IPS-18a (cell line): ENCODE measurements around the gene EFEMP1.

ENCODE experiments used
- H3K27ac ChIP-seq: one replicate; pipeline ENCODE4 v1.5.1; 2013; ENCODE audit warnings: low read length
- H3K27me3 ChIP-seq: one replicate; pipeline ENCODE4 v1.6.1; 2013; ENCODE audit warnings: mild to moderate bottlenecking, low read length; ENCODE audit not compliant: control insufficient read depth, insufficient read depth
- H3K36me3 ChIP-seq: one replicate; pipeline ENCODE4 v1.6.1; 2013; ENCODE audit warnings: low read depth, low read length; ENCODE audit not compliant: control insufficient read depth
- H3K4me1 ChIP-seq: one replicate; pipeline ENCODE4 v1.6.1; 2013; ENCODE audit warnings: low read depth, low read length; ENCODE audit not compliant: control insufficient read depth
- H3K4me3 ChIP-seq: one replicate; pipeline ENCODE4 v1.5.1; 2013; ENCODE audit warnings: low read length
- H3K9ac ChIP-seq: one replicate; pipeline ENCODE4 v1.6.1; 2013; ENCODE audit warnings: mild to moderate bottlenecking, low read length, moderate library complexity
- H3K9me3 ChIP-seq: one replicate; pipeline ENCODE4 v1.6.1; 2013; ENCODE audit warnings: low read depth, low read length; ENCODE audit not compliant: control insufficient read depth

The EFEMP1 gene

DNA sequence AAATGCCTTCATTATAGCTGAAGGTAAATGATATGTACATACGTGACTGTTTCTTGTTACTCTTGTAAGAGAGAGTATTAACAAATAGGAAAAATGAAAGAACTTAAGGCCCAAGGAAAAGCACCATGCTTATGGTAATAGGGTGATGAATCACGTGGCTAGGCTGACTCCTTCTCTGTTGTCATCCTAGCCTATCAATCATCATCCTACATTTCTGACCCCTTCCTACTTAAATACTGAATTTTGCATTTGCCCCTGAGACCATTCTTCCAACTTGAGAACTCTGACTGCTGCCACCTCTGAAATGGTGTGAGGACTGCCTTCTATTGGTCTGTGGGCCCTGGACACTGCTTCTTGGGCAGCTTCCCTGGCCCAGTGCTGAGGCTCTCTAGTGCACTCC, 28.9 kb downstream of the EFEMP1 start:
- no peaks in the 10 kb centered on the region for H3K4me1 ChIP-seq
- H3K9me3 ChIP-seq = no peaks in the 10 kb centered on the region
- H3K27me3 ChIP-seq = no peaks in the 10 kb centered on the region
- no peak overlapping the region for H3K27ac ChIP-seq
- H3K36me3 ChIP-seq = no peaks in the 10 kb centered on the region
- H3K4me3 ChIP-seq = no peak overlapping the region
- H3K9ac ChIP-seq = no peak overlapping the region

DNA sequence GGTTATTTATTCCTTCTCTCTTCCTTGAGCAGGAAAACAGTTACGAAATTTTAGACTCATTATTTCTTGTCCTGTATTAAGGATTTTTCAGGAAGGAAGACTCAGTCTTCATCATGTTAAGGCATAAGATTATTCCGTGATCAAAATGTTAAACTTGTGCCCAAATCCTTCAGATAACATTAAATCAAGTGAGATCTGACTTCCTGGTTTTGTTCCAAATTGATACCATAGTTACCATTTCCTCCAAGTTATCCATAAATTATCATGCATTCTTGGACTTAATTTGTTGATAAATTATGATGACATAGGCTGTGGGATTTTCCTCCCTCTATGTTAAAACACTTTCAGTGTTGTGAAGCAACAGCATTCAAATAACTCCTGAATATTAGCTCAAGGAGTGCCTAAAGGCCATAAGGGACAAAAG, 31.9 kb downstream of the EFEMP1 start:
- no peaks in the 10 kb centered on the region for H3K27me3 ChIP-seq
- no peak overlapping the region for H3K27ac ChIP-seq
- no peak overlapping the region for H3K9ac ChIP-seq
- no peak overlapping the region for H3K4me3 ChIP-seq
- H3K4me1 ChIP-seq = no peaks in the 10 kb centered on the region
- no peaks in the 10 kb centered on the region for H3K9me3 ChIP-seq
- H3K36me3 ChIP-seq = no peaks in the 10 kb centered on the region

DNA sequence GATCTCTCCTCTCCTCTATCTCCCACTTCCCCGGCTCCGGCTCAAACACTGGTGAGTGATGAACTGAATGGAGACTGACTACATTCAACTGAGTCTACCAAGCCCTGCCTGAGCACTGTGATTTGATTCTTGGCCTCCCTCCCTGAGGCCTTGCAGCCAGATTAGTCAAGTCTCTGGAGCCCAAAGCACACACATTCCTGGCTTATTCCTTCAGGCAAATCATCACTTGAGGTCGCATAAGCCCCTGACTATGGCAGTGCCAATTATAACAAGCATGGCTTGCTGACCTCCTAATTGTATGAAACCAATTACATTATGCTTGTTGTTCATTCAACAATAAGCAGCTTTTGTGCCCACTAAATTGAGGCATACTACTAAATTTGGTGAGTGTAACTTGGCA, 34.6 kb downstream of the EFEMP1 start:
- Histone ChIP-seq H3K9ac (no peak overlapping the region), H3K27me3 (no peaks in the 10 kb centered on the region), H3K27ac (no peak overlapping the region), H3K9me3 (no peaks in the 10 kb centered on the region), H3K4me1 (no peaks in the 10 kb centered on the region), H3K4me3 (no peak overlapping the region), H3K36me3 (no peaks in the 10 kb centered on the region)

DNA sequence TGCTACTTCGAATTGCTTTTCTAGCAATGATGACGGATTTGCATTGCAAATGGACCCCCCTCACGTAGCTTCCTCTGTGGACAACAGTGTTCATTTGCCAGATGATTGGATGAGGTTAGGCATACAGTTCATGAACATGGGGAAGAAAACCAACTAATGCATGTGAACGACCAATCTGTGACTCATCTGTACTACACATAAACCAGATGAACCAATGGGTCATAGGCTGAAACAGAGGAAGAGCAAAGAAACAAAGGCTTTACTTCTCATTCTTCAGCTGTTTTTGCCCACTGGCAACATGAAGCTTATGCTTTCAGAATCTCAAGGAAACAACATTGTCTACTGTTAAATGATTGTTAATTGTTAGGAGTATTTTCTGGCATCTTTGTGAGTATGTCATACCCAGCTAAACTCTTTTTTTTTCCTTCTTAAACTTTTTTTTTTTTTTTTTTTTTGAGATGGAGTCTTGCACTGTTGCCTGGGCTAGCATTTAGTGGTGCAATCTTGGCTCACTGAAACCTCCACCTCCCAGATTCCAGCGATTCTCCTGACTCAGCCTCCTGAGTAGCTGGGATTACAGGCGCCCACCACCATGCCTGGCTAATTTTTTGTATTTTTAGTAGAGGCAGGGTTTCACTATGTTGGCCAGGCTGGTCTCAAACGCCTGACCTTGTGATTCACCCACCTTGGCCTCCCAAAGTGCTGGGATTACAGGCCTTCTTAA, 35.5 kb downstream of the EFEMP1 start:
- Histone ChIP-seq H3K36me3 (no peaks in the 10 kb centered on the region), H3K4me3 (no peak overlapping the region), H3K4me1 (no peaks in the 10 kb centered on the region), H3K27ac (no peak overlapping the region), H3K9ac (no peak overlapping the region), H3K9me3 (no peaks in the 10 kb centered on the region), H3K27me3 (no peaks in the 10 kb centered on the region)

DNA sequence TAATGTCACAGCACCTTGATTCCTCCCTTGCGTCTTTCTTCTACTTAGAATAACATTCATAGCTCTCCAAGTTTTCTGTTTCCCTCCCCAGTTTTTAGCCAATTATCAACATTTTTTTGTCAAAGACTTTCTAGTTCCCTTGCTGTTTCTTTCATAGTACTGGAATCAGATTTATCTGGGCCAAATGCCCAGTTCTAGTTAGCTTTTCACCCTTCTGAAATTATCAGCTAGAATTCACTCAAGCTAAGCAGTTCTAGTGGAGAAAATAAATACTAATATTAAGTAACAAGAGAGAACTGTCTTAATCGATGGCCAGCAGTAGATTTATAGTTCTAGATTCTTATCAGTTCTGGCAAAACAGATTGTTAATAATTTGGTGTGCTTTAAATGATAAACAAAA, 36.2 kb downstream of the EFEMP1 start:
- Histone ChIP-seq H3K9ac (no peak overlapping the region), H3K4me1 (no peaks in the 10 kb centered on the region)

DNA sequence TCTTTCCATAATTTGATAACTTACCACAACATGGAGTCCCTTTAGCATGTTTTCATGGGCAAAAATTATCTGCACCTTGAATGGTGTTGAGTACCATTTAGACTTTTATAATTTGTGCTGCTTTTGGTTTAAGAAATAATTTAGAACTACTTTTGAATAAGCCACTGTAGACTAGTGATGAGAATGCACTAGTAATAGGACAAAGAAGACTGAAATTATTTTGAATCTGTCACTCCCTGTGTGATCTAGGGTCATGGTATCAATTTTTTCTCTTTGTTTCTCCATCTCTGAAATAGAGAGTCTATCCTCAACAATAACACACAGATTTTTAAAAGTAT, 37.7 kb downstream of the EFEMP1 start:
- Histone ChIP-seq H3K9me3 (no peaks in the 10 kb centered on the region), H3K4me1 (no peaks in the 10 kb centered on the region), H3K27me3 (no peaks in the 10 kb centered on the region), H3K4me3 (no peak overlapping the region), H3K36me3 (no peaks in the 10 kb centered on the region), H3K9ac (no peak overlapping the region), H3K27ac (no peak overlapping the region)

More for the DNA sequence above, 36.2 kb downstream of the EFEMP1 start:
- no peaks in the 10 kb centered on the region for H3K36me3 ChIP-seq
- no peaks in the 10 kb centered on the region for H3K9me3 ChIP-seq
- no peak overlapping the region for H3K4me3 ChIP-seq
- H3K27ac ChIP-seq = no peak overlapping the region
- no peaks in the 10 kb centered on the region for H3K27me3 ChIP-seq

DNA sequence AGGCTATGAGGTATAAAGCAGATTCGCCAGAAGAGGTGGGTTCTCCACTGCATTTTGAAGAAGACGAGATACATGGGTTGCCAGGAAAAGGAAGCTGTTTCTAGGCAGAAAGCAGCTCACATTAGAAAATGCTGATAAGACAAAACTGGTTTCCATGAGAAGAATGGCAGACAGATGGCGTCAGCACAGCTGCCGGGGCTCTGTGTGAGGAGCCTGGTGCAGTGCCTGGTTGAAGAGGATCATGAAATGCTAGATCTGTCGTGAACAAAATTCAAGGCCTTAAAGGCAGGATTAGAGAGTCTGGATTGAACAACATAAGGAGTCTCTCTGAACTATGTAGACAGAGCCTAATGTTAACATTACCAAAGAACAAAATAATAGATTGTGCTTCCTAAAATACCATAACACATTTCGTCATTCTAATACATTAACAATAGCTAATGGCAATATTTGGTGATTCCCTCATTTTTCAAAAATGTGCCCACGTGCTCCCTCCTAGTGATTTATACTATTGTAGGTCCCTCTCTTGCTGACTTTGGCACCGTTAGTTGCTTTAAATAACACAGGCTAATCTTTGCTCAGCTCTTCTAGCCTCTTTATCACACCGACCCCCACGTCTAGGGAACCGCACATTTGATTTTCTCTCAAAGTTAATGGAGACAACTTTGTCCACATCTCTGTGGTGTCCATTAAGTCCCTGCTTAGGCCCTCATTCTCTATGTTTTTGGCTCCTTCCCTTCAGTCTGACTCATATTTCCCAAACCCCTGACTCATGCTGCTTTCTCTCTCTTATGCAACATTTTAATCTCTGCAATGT, 38.2 kb downstream of the EFEMP1 start:
- H3K27me3 ChIP-seq = no peaks in the 10 kb centered on the region
- H3K4me3 ChIP-seq = no peak overlapping the region
- H3K36me3 ChIP-seq = no peaks in the 10 kb centered on the region
- no peak overlapping the region for H3K9ac ChIP-seq
- H3K4me1 ChIP-seq = no peaks in the 10 kb centered on the region
- no peaks in the 10 kb centered on the region for H3K9me3 ChIP-seq
- no peak overlapping the region for H3K27ac ChIP-seq

DNA sequence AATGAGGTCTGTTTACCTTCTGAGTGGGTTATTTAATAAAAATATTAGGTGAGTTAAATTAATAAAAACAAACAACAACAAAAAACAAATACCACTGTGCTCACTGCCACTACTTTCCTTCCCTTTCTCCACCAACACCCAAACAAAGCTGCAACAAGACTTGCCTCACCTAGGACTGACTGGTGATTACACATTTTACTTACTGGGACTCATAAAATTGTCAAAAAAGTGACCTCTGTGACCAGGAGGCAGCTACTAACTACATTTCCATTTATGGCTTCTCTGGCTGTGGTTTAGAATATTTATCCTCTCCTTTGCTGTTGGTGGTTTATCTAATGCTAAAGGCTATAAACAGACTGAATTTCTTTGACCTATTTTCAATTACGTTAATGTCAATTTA, 39.8 kb downstream of the EFEMP1 start:
- Histone ChIP-seq H3K9ac (no peak overlapping the region), H3K27ac (no peak overlapping the region), H3K4me1 (no peaks in the 10 kb centered on the region), H3K4me3 (no peak overlapping the region), H3K27me3 (no peaks in the 10 kb centered on the region), H3K36me3 (no peaks in the 10 kb centered on the region), H3K9me3 (no peaks in the 10 kb centered on the region)

DNA sequence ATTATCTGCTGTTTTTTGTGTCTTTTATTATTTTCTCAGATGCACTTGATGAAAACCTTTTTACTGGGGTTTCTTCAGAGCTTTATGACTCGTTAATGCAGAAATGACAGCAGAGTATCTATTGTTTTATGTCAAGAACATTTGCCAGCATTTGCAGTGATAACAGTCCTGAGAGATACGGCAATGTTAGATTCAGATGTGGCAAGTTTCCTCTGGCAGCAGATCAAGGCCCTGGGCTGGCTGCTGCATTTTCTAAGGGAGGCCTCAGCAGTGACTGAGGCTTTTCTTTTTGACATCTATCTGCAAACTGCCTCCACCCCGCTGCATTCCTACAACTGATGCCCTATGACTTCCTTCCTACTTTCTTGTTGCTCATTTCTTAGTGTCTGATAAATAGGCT, 40.2 kb downstream of the EFEMP1 start:
- Histone ChIP-seq H3K36me3 (no peaks in the 10 kb centered on the region), H3K4me3 (no peak overlapping the region), H3K9me3 (no peaks in the 10 kb centered on the region), H3K4me1 (no peaks in the 10 kb centered on the region), H3K27me3 (no peaks in the 10 kb centered on the region), H3K9ac (no peak overlapping the region), H3K27ac (no peak overlapping the region)

DNA sequence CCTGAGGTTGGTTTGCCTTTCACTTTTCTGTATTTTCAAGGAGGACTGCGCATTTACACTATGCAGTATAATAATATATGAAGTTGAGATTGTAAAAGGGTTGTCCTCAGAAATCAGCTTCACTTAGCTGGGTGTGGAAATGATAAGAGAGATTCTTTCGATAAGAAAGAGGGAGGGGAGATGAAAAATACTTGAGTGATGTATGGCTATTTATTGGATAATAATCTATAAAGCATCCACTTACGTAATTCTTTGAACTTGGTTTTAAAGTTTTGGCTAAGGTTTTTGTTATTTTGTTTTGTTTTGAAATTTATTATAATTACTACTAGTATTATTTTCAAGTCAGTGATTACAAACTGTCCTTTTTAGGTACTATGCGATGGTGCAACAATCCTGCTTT, 40.6 kb downstream of the EFEMP1 start:
- no peaks in the 10 kb centered on the region for H3K36me3 ChIP-seq
- H3K4me1 ChIP-seq = no peaks in the 10 kb centered on the region
- no peak overlapping the region for H3K27ac ChIP-seq
- H3K27me3 ChIP-seq = no peaks in the 10 kb centered on the region
- H3K9me3 ChIP-seq = no peaks in the 10 kb centered on the region
- no peak overlapping the region for H3K9ac ChIP-seq
- H3K4me3 ChIP-seq = no peak overlapping the region

DNA sequence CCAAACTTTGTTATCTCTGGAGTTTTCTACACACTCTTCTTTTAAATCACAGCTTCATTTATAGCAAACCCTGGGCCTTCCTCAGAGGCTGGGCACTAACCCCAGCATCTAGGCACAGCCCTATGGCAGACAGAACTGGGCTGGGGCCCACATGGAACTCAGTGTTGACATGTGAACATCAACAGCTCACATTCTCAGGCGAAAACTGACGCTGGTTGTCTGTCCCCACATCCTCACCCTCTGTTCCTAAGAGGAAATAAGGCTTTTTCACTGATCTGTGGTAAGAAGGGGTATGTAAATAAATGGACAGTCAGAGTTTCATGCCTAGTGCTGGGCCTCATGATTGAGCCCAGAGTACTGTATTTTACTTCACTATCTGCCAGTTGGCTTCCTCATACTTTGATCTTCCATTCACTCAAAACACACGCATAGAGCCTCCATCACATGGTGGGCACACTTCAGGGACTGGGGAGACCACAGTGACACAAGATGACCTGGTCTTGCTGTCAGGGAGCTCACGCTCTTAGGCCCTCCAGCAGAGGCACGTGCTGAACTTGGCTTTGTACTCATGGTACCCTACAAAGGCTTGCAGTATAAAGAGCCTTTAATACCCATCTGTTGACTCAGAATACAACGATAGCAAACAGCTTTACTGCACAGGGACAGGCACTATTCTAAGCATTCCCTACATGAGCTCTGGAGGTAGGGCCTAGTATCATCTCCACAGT, 43.0 kb downstream of the EFEMP1 start:
- Histone ChIP-seq H3K9ac (no peak overlapping the region), H3K27me3 (no peaks in the 10 kb centered on the region), H3K4me1 (no peaks in the 10 kb centered on the region), H3K4me3 (no peak overlapping the region), H3K36me3 (no peaks in the 10 kb centered on the region), H3K9me3 (no peaks in the 10 kb centered on the region), H3K27ac (no peak overlapping the region)
